HG02943 (cell line): ENCODE data around the gene PPIF.

ENCODE experiments used
- ATAC-seq: cut with Tn5 transposase; IDR thresholded peaks from one replicate; pipeline ENCODE4 v1.9.1; 2021; ENCODE audit warnings: mild to moderate bottlenecking, low read depth, moderate library complexity; ENCODE audit not compliant: unreplicated experiment

PPIF gene

GRCh38 chr10:79346388-79347225, 662 bp upstream of the PPIF start:
- no peak for ATAC-seq

- ATAC-seq, result peak; percentile 70
Measured at GRCh38 chr10:79347894-79348639, 798 bp downstream of the PPIF start.

- ATAC-seq, result no peak
Measured at GRCh38 chr10:79348640-79348988, 1.3 kb downstream of the PPIF start.

GRCh38 chr10:79349072-79349491, 1.8 kb downstream of the PPIF start:
- no peak for ATAC-seq

- no peak for ATAC-seq
Measured at GRCh38 chr10:79349766-79350406, 2.6 kb downstream of the PPIF start.

GRCh38 chr10:79350407-79351154, 3.3 kb downstream of the PPIF start:
- ATAC-seq, result no peak

GRCh38 chr10:79351332-79351731, 4.1 kb downstream of the PPIF start:
- no peak for ATAC-seq

GRCh38 chr10:79352035-79352877, 5.0 kb downstream of the PPIF start:
- no peak for ATAC-seq

- ATAC-seq, result no peak
Measured at GRCh38 chr10:79353000-79353406, 5.7 kb downstream of the PPIF start.

- ATAC-seq, result no peak
Measured at GRCh38 chr10:79353726-79354125, 6.5 kb downstream of the PPIF start.

GRCh38 chr10:79354141-79354540, 6.9 kb downstream of the PPIF start:
- no peak for ATAC-seq

- no peak for ATAC-seq
Measured at GRCh38 chr10:79354615-79355014, 7.3 kb downstream of the PPIF start.

GRCh38 chr10:79355420-79356017, 8.2 kb downstream of the PPIF start:
- no peak for ATAC-seq

- no peak for ATAC-seq
Measured at GRCh38 chr10:79356104-79356503, 8.8 kb downstream of the PPIF start.

- no peak for ATAC-seq
Measured at GRCh38 chr10:79357180-79357579, 9.9 kb downstream of the PPIF start.

- ATAC-seq, result no peak
Measured at GRCh38 chr10:79358811-79359210, 11.5 kb downstream of the PPIF start.

GRCh38 chr10:79359816-79360498, 12.7 kb downstream of the PPIF start:
- no peak for ATAC-seq

- ATAC-seq, result no peak
Measured at GRCh38 chr10:79360499-79361342, 13.5 kb downstream of the PPIF start.
